GM19328 (cell line): ENCODE data around the gene ZP2.
"Not testable (repeated sequence)": the region's sequence is repeated elsewhere in the genome, so short reads cannot be mapped to it uniquely, and the experiment has no call there.

Experiments used
- ATAC-seq: cut with Tn5 transposase; IDR thresholded peaks from one replicate; pipeline ENCODE4 v1.9.1; 2021; ENCODE audit warnings: mild to moderate bottlenecking, moderate library complexity; ENCODE audit not compliant: unreplicated experiment

The ZP2 gene

DNA sequence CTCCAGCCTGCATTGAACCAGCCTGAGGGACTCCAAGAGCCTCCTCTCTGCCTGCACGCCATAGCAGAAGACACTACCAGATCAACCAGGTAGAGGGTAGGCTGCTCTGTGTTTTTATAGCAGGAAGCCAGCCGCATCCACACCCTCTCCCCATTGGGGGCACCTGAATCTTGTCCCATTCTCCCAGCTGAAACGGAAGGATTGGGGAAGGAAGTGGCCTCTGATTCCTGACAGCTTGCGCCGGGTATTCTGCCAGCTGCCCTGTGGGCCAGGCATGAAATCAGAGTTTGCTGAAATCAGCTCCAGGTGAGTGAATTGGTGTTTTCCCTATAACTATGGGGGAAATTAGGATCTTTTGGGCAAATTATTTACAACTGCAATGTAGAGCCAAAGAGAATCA, at the start of gene ZP2:
TSS of gene ZP2 (minus strand) at position 89 of the 400 bp plus-strand sequence. CDS start at position 62, 27 bp downstream.
- no peak for ATAC-seq

- ATAC-seq, result no peak
These were observed 45.9 kb upstream of the ZP2 start for GRCh38 chr16:21257284-21257683.

DNA sequence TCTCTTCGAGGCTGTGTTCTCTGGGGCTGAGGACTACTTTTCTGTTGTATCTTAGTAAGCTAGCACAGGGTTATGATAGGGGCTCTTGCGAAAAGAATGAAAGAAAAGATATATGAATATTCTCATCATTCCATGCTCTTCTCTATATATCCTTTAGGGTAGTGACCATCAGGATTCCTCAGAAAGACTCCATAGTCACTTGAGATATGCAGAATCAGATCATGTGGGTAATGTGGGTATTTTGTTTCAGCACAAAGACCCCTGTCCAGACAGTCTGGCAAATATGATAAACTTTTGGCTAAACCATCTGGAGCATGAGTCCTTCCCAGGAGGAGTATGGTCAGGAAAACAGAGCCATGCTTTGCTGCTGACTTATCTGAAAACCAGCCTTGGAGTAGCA, 45.3 kb upstream of the ZP2 start:
- ATAC-seq, result no peak

DNA sequence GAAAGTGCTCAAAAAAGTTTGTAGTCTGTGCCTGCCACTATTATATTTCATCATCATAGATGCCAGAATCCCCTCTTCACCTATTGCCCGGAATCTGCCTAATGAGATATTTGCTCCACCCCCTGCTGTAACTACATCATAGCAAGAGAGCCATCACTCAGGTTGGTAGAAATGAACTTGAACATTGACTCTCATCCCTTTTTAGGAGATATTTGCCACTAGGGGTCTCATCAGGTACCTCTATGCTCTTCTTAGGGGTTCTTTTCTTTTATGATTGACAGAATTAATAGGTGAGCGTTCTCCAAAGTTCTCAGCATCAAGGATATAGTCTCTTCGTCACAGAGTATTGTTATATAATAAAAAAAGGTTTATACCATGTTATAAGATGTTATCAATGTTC, 42.1 kb upstream of the ZP2 start:
- ATAC-seq, result no peak

- no peak for ATAC-seq
These were observed 38.9 kb upstream of the ZP2 start for GRCh38 chr16:21250072-21250923.

DNA sequence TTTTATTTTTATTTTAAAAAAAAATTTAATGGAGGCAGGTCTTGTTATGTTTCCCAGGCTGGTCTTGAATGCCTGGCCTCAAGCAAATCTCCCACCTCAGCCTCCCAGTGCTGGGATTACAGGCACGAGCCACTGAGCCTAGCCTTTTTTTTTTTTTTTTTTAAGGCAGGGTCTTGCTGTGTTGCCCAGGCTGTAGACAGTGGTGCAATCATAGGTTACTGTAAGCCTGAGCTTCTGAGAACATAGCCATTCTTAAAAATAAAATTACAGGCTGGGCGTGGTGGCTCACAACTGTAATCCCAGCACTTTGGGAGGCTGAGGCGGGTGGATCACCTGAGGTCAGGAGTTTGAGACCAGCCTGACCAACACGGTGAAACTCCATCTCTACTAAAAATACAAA, 36.8 kb upstream of the ZP2 start:
- ATAC-seq, result not testable (repeated sequence)

- ATAC-seq, result no peak
These were observed 33.3 kb upstream of the ZP2 start for GRCh38 chr16:21244518-21245215.

- no peak for ATAC-seq
These were observed 31.4 kb upstream of the ZP2 start for GRCh38 chr16:21242756-21243155.

GRCh38 chr16:21239646-21240045, 28.3 kb upstream of the ZP2 start:
- no peak for ATAC-seq

- ATAC-seq, result no peak
These were observed 25.5 kb upstream of the ZP2 start for GRCh38 chr16:21236831-21237230.

DNA sequence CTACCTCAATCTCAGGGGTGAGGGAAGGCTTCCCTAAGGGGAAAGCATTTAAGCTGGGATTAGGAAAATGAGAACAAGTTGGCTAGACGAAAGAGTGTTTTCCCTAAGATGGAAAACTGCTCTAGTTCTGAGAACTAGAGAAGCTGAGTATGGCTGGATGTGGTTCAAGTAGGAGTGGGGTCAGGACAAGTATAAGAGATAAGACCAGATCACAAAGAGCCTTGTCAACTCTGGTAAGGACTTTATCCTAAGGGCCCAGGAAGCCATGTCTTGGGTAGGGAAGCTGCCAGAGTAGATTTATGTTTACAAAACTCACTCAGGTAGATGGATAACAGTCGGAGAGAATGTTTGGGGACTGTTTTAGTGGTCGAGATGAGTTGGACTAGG, 23.8 kb upstream of the ZP2 start:
- ATAC-seq, result no peak

DNA sequence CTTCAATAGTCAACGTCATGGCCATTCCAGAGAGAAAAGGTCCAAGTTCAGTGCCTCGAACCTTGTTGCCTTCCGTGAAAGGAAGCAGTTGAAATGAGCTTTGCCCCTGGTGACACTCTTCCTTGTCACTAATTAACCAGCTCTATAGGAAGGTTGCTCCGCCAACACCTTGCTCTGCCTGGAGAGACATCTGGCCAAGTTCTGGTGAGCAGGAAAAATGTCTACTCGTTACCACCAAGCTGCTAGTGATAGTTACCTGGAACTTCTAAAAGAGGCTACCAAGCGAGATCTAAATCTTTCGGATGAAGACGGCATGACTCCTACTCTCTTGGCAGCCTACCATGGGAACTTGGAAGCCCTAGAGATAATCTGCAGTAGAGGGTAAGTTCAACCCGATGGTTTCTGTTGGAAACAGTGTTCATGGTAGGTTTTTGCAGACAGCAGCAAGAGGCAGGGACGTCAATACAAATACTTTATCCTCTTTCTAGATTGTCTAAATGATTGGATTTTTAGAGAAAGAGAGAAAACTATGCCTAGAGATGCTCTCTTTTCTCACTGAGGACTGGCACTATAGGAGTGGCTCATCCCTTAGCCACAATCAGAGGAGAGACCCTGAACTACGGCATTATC, 22.3 kb upstream of the ZP2 start, which contains the start of gene ANKS4B:
TSS of gene ANKS4B (plus strand) at position 179 of the 630 bp plus-strand sequence. CDS start at position 218, 39 bp downstream.
- ATAC-seq, result no peak

DNA sequence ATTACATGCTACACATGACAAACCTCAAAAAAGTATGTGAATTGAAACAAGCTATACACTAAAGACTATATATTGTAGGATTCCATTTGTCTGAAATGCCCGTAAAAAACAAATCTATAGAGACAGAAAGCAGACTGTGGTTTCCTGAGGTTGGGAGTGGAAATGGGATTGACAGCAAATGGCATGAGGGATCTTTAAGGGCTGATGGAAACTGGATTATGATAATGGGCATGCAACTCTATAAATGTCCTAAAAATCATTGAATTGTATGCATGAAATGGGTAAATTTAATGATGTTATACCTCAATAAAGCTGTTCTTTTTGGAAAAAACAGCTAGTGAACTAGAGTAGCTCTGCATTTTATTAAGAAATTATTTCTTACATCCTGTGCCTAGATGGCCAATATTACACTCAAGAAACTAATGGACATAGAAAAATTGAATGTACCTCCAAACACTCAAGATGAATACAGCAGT, 21.7 kb upstream of the ZP2 start:
- ATAC-seq, result no peak

DNA sequence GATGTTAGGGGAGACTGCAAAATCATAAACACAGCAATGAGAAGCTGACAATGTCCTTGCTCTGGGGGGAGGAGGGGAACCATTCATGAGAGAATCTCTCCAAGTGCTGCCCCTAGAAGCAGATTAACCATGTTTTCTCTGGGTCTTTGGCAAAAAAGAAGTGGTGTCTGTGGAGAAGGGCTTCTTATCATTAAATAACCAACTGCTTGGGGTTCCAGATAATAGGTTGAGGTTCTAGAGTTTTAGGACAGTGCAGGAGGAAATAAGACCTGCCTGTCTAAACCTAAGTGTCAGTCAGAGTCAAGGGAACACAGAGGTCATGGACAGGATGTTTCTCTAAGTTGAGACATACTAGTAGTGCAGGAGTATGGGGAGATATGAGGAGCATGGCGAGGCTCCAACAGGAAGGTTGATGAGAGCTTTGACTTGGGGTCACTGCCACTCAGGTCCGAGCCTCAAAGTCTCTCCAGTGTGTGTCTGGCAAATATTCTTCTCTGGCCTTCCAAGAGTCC, 17.0 kb upstream of the ZP2 start:
- no peak for ATAC-seq

DNA sequence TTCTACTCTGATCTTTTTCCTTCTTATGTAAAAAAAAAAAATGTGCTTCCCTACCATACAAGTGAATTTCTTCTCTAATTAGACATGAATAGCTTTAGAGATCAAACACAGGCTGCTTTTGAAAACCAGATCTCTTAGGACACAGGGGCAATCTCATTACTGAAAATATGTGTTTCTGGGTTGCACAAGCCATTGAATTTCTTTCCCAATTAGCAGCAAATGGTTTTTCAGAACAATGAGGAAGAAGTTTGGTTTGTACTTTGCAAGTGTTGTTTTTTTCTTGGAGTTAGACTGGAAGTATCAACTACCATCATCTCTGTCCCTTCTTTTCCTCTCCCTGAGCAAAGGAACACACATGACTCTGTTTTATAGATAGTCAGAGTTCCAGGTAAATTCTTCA, 16.5 kb upstream of the ZP2 start:
- ATAC-seq, result no peak

DNA sequence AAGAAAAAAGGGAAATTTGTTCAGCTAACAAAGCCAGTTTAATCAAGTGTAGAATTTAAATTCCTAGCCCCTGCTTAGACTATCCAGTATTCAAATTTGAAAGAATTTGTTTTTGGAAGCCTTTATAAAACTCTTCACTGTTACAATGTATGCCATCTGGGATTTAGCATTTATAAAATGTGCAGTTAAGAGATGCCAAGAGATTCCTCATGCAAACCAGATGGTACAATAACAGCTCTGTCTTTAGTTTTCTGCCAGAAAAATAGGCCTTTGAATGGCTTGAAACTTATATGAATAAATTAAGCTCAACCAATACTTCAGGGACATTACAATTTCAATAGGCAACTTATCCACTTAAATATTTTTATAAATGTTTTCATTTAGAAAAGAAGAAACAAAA, 15.4 kb upstream of the ZP2 start:
- ATAC-seq, result no peak

DNA sequence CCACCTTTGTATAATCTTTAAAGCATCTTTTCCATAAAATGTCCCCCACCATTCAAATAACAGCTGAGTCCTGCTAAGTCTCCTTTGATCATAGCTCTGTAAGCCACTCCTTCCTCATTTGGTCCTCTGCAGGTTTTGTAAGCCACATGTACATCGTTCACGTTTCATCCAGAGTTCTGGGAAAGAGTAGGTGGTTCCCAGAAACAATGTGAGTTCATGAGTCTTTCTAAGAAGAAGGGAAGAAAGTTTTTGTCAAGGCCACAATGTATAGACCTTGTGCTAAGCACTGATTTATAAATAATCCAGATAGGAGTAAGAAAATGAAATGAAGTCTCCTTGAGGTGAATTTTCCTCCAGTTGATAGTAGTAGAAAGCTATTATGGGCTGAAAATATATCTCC, 13.4 kb upstream of the ZP2 start:
- no peak for ATAC-seq

DNA sequence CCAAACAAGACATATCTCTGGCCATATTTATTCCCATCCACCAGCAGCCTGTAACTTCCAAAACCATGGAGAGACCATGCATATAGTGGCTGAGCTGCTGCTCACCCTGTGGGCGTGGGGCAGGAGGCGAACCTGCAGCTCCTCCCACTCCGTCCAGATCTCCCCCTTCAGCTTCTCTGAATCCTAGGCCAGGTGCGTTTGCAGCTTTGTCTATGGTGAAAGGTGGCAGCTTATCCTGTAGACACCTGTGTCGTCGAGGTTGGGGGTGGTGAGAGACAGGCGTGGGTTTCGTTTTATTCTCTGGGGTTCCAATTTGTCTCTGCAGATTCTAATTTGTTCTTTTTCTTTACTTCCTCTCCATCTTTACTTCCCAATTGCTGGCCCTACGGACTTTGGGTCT, 12.4 kb upstream of the ZP2 start:
- ATAC-seq, result no peak

DNA sequence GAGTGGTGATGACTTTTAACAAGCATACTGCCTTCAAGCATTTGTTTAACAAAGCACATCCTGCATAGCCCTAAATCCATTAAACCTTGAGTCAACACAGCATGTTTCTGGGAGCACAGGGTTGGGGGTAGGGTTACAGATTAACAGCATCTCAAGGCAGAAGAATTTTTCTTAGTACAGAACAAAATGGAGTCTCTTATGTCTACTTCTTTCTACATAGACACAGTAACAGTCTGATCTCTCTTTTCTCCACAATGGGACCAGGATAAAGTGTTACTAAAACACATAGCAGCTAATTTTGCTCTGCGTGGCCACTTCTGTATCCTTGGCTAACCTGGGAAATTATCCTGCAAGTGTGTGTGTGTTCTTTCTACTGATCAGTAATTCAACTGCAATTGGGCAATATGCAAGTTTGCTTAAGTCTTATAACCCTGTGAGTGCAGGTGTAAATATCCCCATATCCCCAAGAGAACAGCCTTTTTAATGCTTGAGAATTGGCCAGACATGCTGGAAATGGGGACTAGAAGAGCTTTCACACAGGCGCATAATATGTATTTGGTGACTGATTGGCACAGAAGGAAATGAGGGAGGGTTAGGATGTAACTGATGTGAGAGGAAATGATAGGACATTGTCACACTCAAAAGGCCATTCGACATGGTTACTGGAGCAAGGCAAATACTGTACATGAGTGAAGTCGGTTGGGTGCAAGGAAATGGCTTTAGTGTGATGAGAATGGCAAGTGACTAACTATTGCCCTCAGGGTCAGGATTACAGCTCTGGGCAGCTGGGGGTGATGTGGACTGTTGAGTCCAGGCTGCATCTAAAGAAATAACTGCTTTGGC, 11.3 kb upstream of the ZP2 start:
- no peak for ATAC-seq

DNA sequence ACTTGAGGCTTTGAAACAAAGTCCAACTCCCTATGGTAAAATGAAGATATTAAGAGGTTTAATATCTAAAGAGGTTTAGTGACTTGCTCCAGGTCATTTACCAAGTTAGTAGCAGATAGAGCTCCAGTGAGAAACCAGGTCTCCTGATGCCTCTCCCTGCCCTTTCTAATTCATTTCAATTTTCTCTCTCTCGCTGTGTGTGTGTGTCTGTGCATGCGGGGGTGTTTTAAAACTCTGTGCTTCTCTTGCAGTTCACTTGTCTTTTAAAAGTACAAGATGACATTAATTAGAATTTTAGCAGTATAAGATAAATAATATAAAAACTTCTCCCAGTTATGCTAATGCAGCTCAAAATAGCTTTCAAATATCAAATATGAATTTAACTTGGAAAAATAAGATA, 8.2 kb upstream of the ZP2 start:
- no peak for ATAC-seq

- ATAC-seq, result no peak
These were observed 6.8 kb upstream of the ZP2 start for GRCh38 chr16:21218153-21218552.
